Ishikawa (cell line): ENCODE data around the gene MYO3A.

Source experiments
- CEBPB ChIP-seq: IDR thresholded peaks from 2 replicates; pipeline ENCODE4 v1.6.1; 2012
- CREB1 ChIP-seq: IDR thresholded peaks from 2 replicates; pipeline ENCODE4 v1.6.1; 2012; ENCODE audit warnings: low read depth
- EGR1 ChIP-seq: IDR thresholded peaks from 2 replicates; pipeline ENCODE4 v1.6.1; 2012
- EP300 ChIP-seq: IDR thresholded peaks from 2 replicates; pipeline ENCODE4 v1.6.1; 2012; ENCODE audit warnings: borderline replicate concordance
- MAX ChIP-seq: IDR thresholded peaks from 2 replicates; pipeline ENCODE4 v1.6.1; 2012
- NFIC ChIP-seq: IDR thresholded peaks from 2 replicates; pipeline ENCODE4 v1.6.1; 2012
- REST ChIP-seq: IDR thresholded peaks from 2 replicates; pipeline ENCODE4 v1.6.1; 2012; ENCODE audit warnings: low read depth, mild to moderate bottlenecking
- TAF1 ChIP-seq: IDR thresholded peaks from 2 replicates; pipeline ENCODE4 v1.6.1; 2012; ENCODE audit warnings: low read depth, mild to moderate bottlenecking
- USF1 ChIP-seq: IDR thresholded peaks from 2 replicates; pipeline ENCODE4 v1.6.1; 2012
- YY1 ChIP-seq: IDR thresholded peaks from 2 replicates; pipeline ENCODE4 v1.6.1; 2012; ENCODE audit warnings: low read depth

- TF ChIP-seq EP300: no peak
- no peak for TF ChIP-seq REST
- no peak for TF ChIP-seq MAX
- TF ChIP-seq TAF1: no peak
- no peak for TF ChIP-seq CEBPB
- no peak for TF ChIP-seq NFIC
- TF ChIP-seq YY1: no peak
- TF ChIP-seq USF1: no peak
- no peak for TF ChIP-seq CREB1
- TF ChIP-seq EGR1: no peak
Measured at GRCh38 chr10:25895856-25896255, 38.2 kb upstream of the MYO3A start.
